ENCODE measurements around the gene MLLT3. TPM values are rescaled to one million over a fixed set of nuclear protein-coding genes. Genes with fewer than 3 reads are reported as not detected.

Gene MLLT3
- total and polyA plus RNA-seq, 2 of the 13 experiments (the other 11 are each of a cell fraction or from before 2014, with no cell fraction given), result 12.3 to 12.6 TPM

DNA sequence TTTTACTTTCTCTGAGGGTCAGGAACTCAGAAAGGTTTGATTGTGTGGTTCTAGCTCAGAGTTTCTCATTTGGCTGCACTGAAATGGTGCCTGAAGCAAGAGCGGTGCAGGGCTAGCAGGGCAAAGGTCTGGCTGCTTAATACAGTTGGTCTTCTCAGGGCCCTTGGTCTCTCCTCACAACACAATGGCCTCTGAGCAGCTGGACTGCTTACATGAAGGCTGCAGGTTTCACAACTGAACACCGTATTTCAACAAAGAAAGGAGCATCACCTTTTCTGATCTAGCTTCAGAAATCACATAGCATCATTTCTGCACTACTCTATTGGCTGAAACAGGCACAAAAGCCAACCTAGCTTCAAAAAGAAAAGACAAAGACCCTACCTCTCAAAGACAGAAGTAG, 122.2 kb downstream of the MLLT3 start:
- FAIRE-seq (peak; percentile 75), ATAC-seq (peak; percentile 100), DNase-seq (ENCODE audit: low spot score) (peak; percentile 61)
- intact Hi-C loops (cut with micrococcal nuclease; ENCODE audit: unreplicated experiment), result no loop called here
- no peaks in the 10 kb centered on the region for H3K79me2 ChIP-seq (ENCODE audit: insufficient read depth, low read length)
- ChIA-PET POLR2A (no interaction called here), CTCF (ENCODE audit: low intra/inter-chr PET ratio, low total read pairs) (no interaction called here)
- no peak overlapping the region for H3K9ac ChIP-seq (ENCODE audit: insufficient read depth, low read depth, low read length)
- WGBS (ENCODE audit: low lambda C conversion rate), result 0% methylated on average over 2 of the region's 2 CpGs
- H3K36me3 ChIP-seq (replicated peaks in 1 of 2; ENCODE audit: control insufficient read depth in 1 of 2, insufficient read depth in 2 of 2, low read length in 2 of 2), result no peaks in the 10 kb centered on the region
- H3K9me3 ChIP-seq (ENCODE audit: low read length), result no peaks in the 10 kb centered on the region
- no TSS peak for BruUV-seq (replicated peaks)
- H3K27ac ChIP-seq (ENCODE audit: extremely low read length, insufficient read depth, low read length), result peak overlapping the region; percentile 33
- H3K4me3 ChIP-seq (replicated peaks in 1 of 3; ENCODE audit: insufficient read depth in 1 of 3, low read depth in 2 of 3, low read length in 3 of 3), result no peak overlapping the region
- in situ Hi-C loops (cut with HindIII; ENCODE audit: extremely low pct_ligation_motif_present, low pct_unique_long_range_greater_than_20kb), result no loop called here
- peak overlapping the region; percentile 36; the same call in 1 of the 2 replicates for H3K4me2 ChIP-seq (ENCODE audit: low read depth, low read length)
- peaks cover 20% of the 10 kb centered on the region for H3K4me1 ChIP-seq (ENCODE audit: insufficient read depth, low read length)
- no peaks in the 10 kb centered on the region for H3K27me3 ChIP-seq (ENCODE audit: control insufficient read depth in 1 of 2, insufficient read depth in 2 of 2, low read length in 2 of 2)
- H4K20me1 ChIP-seq (ENCODE audit: insufficient read depth, low read length), result no peaks in the 10 kb centered on the region
- TF ChIP-seq GZF1 (CRISPR knock-in tag; IDR thresholded peaks at IDR 0.05) (peak; percentile 99), SOX6 (IDR thresholded peaks at IDR 0.05) (no peak), SOX6 (CRISPR knock-in tag; IDR thresholded peaks at IDR 0.05) (0 out of 2 replicates have a peak, but pooled peaks have one; percentile 19), STAG1 (CRISPR knock-in tag; IDR thresholded peaks at IDR 0.05) (no peak), POGZ (CRISPR knock-in tag; IDR thresholded peaks at IDR 0.05) (0 out of 2 replicates have a peak, but pooled peaks have one; percentile 24), ZNF644 (CRISPR knock-in tag; IDR thresholded peaks at IDR 0.05; ENCODE audit: low read depth) (0 out of 2 replicates have a peak, but pooled peaks have one; percentile 17), HNF4G (IDR thresholded peaks at IDR 0.05; ENCODE audit: borderline replicate concordance, low read depth, low read length) (peak; percentile 66; the same call in 1 of the 2 replicates), HNF4G (CRISPR knock-in tag; IDR thresholded peaks at IDR 0.05; ENCODE audit: borderline replicate concordance, low read depth) (no peak), CHD4 (IDR thresholded peaks at IDR 0.05; ENCODE audit: borderline replicate concordance, low read length) (no peak), HNF4A (CRISPR knock-in tag; IDR thresholded peaks at IDR 0.05) (peak; percentile 47; the same call in 1 of the 2 replicates), SOX13 (IDR thresholded peaks at IDR 0.05) (no peak), SOX13 (CRISPR knock-in tag; conservative IDR thresholded peaks at IDR 0.05 in 1 of 2, IDR thresholded peaks at IDR 0.05 in 1 of 2) (peak in 1 of 2 experiments; percentile 31; a peak in 1 of 4 replicates), CEBPB (IDR thresholded peaks at IDR 0.05; ENCODE audit: borderline replicate concordance, low read depth, low read length) (peak; percentile 56; the same call in 1 of the 2 replicates), SIN3A (IDR thresholded peaks at IDR 0.05; ENCODE audit: borderline replicate concordance, low read depth, low read length) (no peak), CEBPG (CRISPR knock-in tag; IDR thresholded peaks at IDR 0.05) (peak; percentile 47), ZNF292 (CRISPR knock-in tag; IDR thresholded peaks at IDR 0.05; ENCODE audit: borderline replicate concordance, low read depth) (0 out of 2 replicates have a peak, but pooled peaks have one; percentile 53), NONO (IDR thresholded peaks at IDR 0.05) (no peak), NONO (CRISPR knock-in tag; conservative IDR thresholded peaks at IDR 0.05) (no peak), ELF4 (CRISPR knock-in tag; IDR thresholded peaks at IDR 0.05; ENCODE audit: borderline replicate concordance) (no peak)
- TF ChIP-seq, protein P1, sequence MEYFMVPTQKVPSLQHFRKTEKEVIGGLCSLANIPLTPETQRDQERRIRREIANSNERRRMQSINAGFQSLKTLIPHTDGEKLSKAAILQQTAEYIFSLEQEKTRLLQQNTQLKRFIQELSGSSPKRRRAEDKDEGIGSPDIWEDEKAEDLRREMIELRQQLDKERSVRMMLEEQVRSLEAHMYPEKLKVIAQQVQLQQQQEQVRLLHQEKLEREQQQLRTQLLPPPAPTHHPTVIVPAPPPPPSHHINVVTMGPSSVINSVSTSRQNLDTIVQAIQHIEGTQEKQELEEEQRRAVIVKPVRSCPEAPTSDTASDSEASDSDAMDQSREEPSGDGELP (IDR thresholded peaks at IDR 0.05; ENCODE audit: borderline replicate concordance, low read depth), result peak; percentile 21; the same call in 1 of the 2 replicates
- TF ChIP-seq, protein P2, sequence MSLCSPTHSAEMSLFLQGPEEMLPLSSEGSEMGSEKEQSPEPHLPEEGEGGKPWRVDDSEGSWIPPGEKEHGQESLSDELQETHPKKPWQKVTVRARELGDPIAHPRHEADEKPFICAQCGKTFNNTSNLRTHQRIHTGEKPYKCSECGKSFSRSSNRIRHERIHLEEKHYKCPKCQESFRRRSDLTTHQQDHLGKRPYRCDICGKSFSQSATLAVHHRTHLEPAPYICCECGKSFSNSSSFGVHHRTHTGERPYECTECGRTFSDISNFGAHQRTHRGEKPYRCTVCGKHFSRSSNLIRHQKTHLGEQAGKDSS (CRISPR knock-in tag; IDR thresholded peaks at IDR 0.05; ENCODE audit: borderline replicate concordance, low read depth), result no peak
- H2AFZ ChIP-seq (ENCODE audit: low read length), result no peak overlapping the region

All from HepG2 (cell line).